ENCODE measurements around the gene SPEN.

The SPEN gene

DNA sequence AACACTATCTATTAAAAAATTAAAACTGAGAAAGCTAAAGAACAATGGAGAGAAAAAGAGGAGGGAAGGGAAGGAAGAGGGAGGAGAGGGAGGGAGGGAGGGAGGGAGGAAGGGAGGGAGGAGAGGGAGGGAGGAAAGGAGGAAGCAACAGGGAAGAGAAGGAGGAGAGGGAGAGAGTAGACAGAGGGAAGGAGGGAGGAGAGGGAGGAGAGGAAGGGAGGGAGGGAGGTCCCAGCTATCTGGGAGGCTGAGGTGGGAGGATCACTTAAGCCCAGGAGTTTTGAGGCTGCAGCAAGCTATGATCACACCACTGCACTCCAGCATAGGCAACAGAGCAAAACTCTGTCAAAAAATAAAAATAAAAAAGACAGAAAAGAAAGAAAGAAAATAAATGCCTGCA is 111.9 kb downstream of the SPEN start:
- no peak for DNase-seq (ENCODE audit: low read depth in 1 of 2, low spot score in 1 of 2)

GRCh38 chr1:15959827-15960446 is 112.4 kb downstream of the SPEN start:
- DNase-seq (ENCODE audit: low read depth in 1 of 2, low spot score in 1 of 2) = peak in 1 of 2 donors; percentile 51

DNA sequence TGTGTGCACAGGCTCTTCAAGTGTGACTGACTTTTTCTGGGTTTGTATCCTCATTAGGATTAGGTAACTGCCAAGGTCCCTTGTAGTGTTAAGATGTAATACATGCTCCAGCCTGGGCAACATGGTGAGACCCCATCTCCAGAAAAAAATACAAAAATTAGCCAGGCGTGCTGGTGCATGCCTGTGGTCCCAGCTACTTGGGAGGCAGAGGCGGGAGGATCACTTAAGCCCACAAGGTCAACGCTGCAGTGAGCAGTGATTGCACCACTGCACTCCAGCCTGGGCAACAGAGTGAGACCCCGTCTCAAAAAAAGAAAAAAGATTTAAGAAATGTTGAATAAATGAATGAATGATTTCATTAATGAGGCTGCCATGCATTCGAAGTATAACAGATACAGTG is 113.3 kb downstream of the SPEN start:
- no peak for DNase-seq (ENCODE audit: low read depth in 1 of 2, low spot score in 1 of 2)

DNA sequence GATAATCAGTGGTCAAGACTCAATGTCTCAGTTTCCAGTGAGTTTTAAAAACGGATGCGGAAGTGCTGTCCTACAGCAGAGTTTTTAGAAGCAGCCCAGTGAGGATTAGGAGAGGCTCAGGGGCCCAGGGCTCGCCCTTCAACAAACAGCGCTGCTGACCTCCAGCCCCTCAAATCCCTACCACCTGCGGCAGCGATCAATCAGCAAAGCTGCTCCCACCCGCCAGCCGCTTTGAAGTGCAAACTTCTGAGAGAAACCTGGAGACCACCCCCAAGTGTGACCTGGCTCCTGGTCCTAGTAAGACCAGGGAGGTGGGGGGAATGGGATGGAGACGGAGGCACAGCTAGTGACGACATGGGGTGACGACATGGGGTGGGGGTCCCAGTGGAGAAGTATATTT is 114.0 kb downstream of the SPEN start:
- DNase-seq (ENCODE audit: low read depth in 1 of 2, low spot score in 1 of 2) = no peak

DNA sequence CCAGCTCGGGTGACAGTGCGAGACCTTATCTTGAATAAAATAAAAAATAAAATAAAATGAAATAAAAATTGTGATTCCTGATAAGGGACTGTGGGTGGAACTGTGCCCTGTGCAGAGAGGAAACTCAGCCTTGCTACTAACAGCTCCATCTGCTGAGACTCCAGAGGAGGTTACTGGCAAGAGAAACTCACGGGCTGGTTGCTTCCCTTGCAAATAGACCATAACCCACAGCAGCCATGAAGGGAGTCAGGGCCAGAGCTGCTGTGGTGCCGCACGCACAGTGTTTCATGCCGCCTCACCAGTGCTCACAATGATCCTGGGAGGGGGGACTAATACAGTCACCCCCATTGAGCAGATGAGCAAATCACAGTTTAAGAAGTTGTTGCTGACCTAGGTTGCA is 114.7 kb downstream of the SPEN start:
- DNase-seq (ENCODE audit: low read depth in 1 of 2, low spot score in 1 of 2) = no peak

- DNase-seq (ENCODE audit: low read depth in 1 of 2, low spot score in 1 of 2) = no peak
These were observed 115.3 kb downstream of the SPEN start for GRCh38 chr1:15962671-15963362.

GRCh38 chr1:15963363-15963967 is 116.0 kb downstream of the SPEN start:
- DNase-seq (ENCODE audit: low read depth in 1 of 2, low spot score in 1 of 2) = no peak

DNA sequence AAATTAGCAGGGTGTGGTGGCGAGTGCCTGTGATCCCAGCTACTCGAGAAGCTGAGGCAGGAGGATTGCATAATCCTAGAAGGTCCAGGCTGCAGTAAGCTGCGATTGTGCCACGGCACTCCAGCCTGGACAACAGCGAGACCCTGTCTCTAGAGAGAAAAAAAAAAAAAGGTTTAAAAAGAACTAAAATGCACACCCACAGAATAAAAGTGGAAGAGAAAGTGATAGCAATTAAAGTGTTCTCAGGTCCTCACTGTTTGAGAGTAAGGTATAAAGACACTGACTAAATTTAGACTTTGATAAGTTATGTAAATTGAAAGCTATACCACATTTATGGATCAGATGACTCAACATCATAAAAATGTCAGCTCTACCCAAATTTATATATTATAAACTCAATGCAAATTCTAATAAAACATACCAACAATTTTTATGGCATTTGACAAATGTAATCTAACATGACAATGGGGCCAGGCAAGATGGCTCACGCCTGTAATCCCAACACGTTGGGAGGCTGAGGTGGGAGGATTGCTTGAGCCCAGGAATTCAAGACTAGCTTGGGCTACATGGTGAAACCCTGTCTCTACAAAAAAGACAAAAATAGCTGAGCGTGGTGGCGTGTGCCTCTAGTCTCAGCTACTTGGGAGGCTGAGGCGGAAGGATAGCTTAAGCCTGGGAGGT is 116.6 kb downstream of the SPEN start:
- no peak for DNase-seq (ENCODE audit: low read depth in 1 of 2, low spot score in 1 of 2)

GRCh38 chr1:15965228-15965767 is 117.8 kb downstream of the SPEN start:
- DNase-seq (ENCODE audit: low read depth in 1 of 2, low spot score in 1 of 2) = peak in 1 of 2 donors; percentile 41

GRCh38 chr1:15966081-15966955 is 118.8 kb downstream of the SPEN start:
- peak; percentile 70 to 83 for DNase-seq (ENCODE audit: low read depth in 1 of 2, low spot score in 1 of 2)

DNA sequence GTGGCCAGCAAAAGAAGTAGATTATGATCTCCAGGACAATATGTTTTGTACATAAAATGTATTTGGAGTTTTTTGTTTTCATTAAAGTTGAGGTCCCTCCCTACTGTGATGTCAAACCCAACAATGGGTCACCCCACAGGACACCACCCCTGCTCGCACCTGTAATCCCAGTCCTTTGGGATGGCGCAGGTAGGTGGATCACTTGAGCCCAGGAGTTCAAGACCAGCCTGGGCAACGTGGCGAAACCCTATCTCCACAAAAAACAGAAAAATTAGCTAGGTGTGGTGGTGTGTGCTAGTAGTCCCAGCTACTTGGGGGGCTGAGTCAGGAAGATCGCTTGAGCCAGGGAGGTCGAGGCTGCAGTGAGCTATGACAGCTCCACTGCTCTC is 119.4 kb downstream of the SPEN start:
- no peak for DNase-seq (ENCODE audit: low read depth in 1 of 2, low spot score in 1 of 2)

DNA sequence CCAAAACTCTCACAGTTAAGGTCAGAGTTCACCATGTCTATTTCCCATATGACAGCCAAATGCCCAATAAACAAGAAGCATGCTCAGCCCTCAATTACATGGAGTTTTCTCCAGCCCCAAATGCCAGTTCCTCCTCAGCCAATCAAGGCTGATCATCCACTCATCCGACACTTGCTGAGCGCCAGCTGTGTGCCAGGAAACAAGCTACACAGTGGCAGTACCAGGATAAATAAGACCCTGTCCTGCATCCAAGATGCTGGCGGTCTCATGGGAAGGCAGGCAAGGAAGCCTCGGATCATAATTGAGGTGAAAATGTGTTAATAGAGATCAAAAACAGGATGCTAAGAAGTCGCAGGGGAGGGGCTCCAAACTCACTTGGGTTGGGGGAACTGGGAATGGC is 120.7 kb downstream of the SPEN start:
- DNase-seq (ENCODE audit: low read depth in 1 of 2, low spot score in 1 of 2) = no peak

GRCh38 chr1:15969321-15969880 is 121.9 kb downstream of the SPEN start:
- DNase-seq (ENCODE audit: low read depth in 1 of 2, low spot score in 1 of 2) = no peak

GRCh38 chr1:15970911-15971310 is 123.4 kb downstream of the SPEN start:
- no peak for DNase-seq (ENCODE audit: low read depth in 1 of 2, low spot score in 1 of 2)

- DNase-seq (ENCODE audit: low read depth in 1 of 2, low spot score in 1 of 2) = no peak
These were observed 124.9 kb downstream of the SPEN start for GRCh38 chr1:15972409-15972808.

- no peak for DNase-seq (ENCODE audit: low read depth in 1 of 2, low spot score in 1 of 2)
These were observed 126.3 kb downstream of the SPEN start for GRCh38 chr1:15973772-15974171.

GRCh38 chr1:15974855-15975254 is 127.3 kb downstream of the SPEN start:
- peak in 1 of 2 donors; percentile 35 for DNase-seq (ENCODE audit: low read depth in 1 of 2, low spot score in 1 of 2)

GRCh38 chr1:15975358-15975804 is 127.9 kb downstream of the SPEN start:
- peak; percentile 60 to 68 for DNase-seq (ENCODE audit: low read depth in 1 of 2, low spot score in 1 of 2)

GRCh38 chr1:15975805-15976680 is 128.5 kb downstream of the SPEN start, which contains the start of gene ZBTB17:
Gene ZBTB17, minus strand, starts transcription at chr1:15976101. Its CDS starts 27,606 bp downstream, at chr1:15948495.
- DNase-seq (ENCODE audit: low read depth in 1 of 2, low spot score in 1 of 2) = peak; percentile 93 to 95
